A549 (cell line): ENCODE data around the gene KDM4B. TPM values are rescaled to one million over a fixed set of nuclear protein-coding genes. Genes with fewer than 3 reads are reported as not detected.

Source experiments
- ATAC-seq, 2 experiments: fragments of 200-7000 bp in 1 of 2; fragments of >200 bp in 1 of 2; cut with Nextera tagmentation in 1 of 2; cut with Tn5 transposase in 1 of 2; 3 replicates each; pipeline versions ENCODE4 v1.8.0 to v1.9.1; 2018 to 2020; ENCODE audit warnings: mild to moderate bottlenecking in 1 of 2, moderate library complexity in 1 of 2
- CTCF ChIA-PET: fragments of 300-600 bp; sonication (Branson Sonifier 250); formaldehyde crosslinking; extraction: SDS; loops from one replicate; lab custom pipeline; 2021; ENCODE audit warnings: antibody characterized with exemption, inconsistent platforms; lab: Yijun Ruan, JAX
- POLR2A ChIA-PET: fragments of 350-600 bp; formaldehyde crosslinking; extraction: SDS; loops from one replicate; lab custom pipeline; 2021; ENCODE audit warnings: antibody characterized with exemption, inconsistent platforms; lab: Yijun Ruan, JAX
- DNase-seq, 2 experiments: peaks; one replicate each; pipeline versions ENCODE4 v3.0.0 to v3.0.0-alpha.2; 2011 to 2016; ENCODE audit warnings: low read depth in 1 of 2, low spot score in 1 of 2
- FAIRE-seq: peaks from 2 replicates; lab custom pipeline; 2011; peaks lifted over from hg19 to GRCh38; lab: Jason Lieb, UNC
- H3K27ac ChIP-seq, 2 experiments: fragments of >200 bp; sonication (Bioruptor Twin); formaldehyde crosslinking; 3 replicates each; pipeline ENCODE4 v1.5.1; 2016 to 2017
- H3K4me1 ChIP-seq: fragments of >200 bp; sonication (Bioruptor Twin); formaldehyde crosslinking; 3 replicates; pipeline ENCODE4 v1.6.1; 2016
- H3K4me2 ChIP-seq: fragments of >200 bp; sonication (Bioruptor Twin); formaldehyde crosslinking; 3 replicates; pipeline ENCODE4 v1.6.1; 2016
- H3K4me3 ChIP-seq: fragments of >200 bp; sonication (Bioruptor Twin); formaldehyde crosslinking; 3 replicates; pipeline ENCODE4 v1.5.1; 2016
- H3K9me3 ChIP-seq: fragments of >200 bp; sonication (Bioruptor Twin); formaldehyde crosslinking; 3 replicates; pipeline ENCODE4 v1.6.1; 2016
- BHLHE40 ChIP-seq: IDR thresholded peaks from 2 replicates; pipeline ENCODE4 v1.6.1; 2012; ENCODE audit warnings: low read depth, low read length, inconsistent platforms
- CBX2 ChIP-seq: fragments of 200-600 bp; sonication (generic); IDR thresholded peaks from 2 replicates; pipeline ENCODE4 v1.6.1; 2016; ENCODE audit warnings: low read depth, mild to moderate bottlenecking, borderline replicate concordance
- CBX8 ChIP-seq: fragments of 200-600 bp; sonication (generic); IDR thresholded peaks from 2 replicates; pipeline ENCODE4 v1.6.1; 2016
- CEBPB ChIP-seq, 2 experiments: fragments of >200 bp in 1 of 2; sonication (Bioruptor Twin) in 1 of 2; formaldehyde crosslinking in 1 of 2; IDR thresholded peaks; 2 replicates each; pipeline ENCODE4 v1.6.1; 2012 to 2016
- FOXS1 ChIP-seq: fragments of 250-450 bp; sonication (Bioruptor Pico); IDR thresholded peaks from 2 replicates; pipeline ENCODE4 v1.5.0; 2020; ENCODE audit warnings: mild to moderate bottlenecking, moderate library complexity
- GATA3 ChIP-seq: IDR thresholded peaks from 2 replicates; pipeline ENCODE4 v1.6.1; 2012; ENCODE audit warnings: borderline replicate concordance
- HES2 ChIP-seq: fragments of >200 bp; sonication (Bioruptor Twin); formaldehyde crosslinking; IDR thresholded peaks from 2 replicates; pipeline ENCODE4 v1.6.1; 2016
- HEYL ChIP-seq: fragments of 250-450 bp; sonication (Bioruptor Pico); IDR thresholded peaks from 2 replicates; pipeline ENCODE4 v1.8.0; 2021; ENCODE audit warnings: mild to moderate bottlenecking, moderate library complexity
- HOXB5 ChIP-seq: fragments of 250-450 bp; sonication (Bioruptor Pico); IDR thresholded peaks from 2 replicates; pipeline ENCODE4 v1.5.0; 2020; ENCODE audit warnings: mild to moderate bottlenecking, moderate library complexity
- JUN ChIP-seq, 2 experiments: fragments of >200 bp; sonication (Bioruptor Twin); formaldehyde crosslinking; IDR thresholded peaks; 2 replicates in 1 of 2; 3 replicates in 1 of 2; pipeline ENCODE4 v1.6.1; 2016 to 2017
- KDM1A ChIP-seq: fragments of 200-600 bp; sonication (generic); IDR thresholded peaks from 2 replicates; pipeline ENCODE4 v1.6.1; 2016; ENCODE audit warnings: low read depth, mild to moderate bottlenecking
- MAX ChIP-seq: IDR thresholded peaks from 2 replicates; pipeline ENCODE4 v1.6.1; 2012
- NFE2L2 ChIP-seq: fragments of 150-350 bp; conservative IDR thresholded peaks from 2 replicates; pipeline ENCODE4 v1.6.1; 2014; ENCODE audit warnings: low read length
- NPAS2 ChIP-seq: fragments of 250-450 bp; sonication (Bioruptor Pico); IDR thresholded peaks from 2 replicates; pipeline ENCODE4 v1.8.0; 2022; ENCODE audit warnings: mild to moderate bottlenecking, moderate library complexity, borderline replicate concordance
- POLR2A ChIP-seq: IDR thresholded peaks from 2 replicates; pipeline ENCODE4 v1.6.1; 2012; ENCODE audit warnings: mild to moderate bottlenecking, low read length
- POLR2AphosphoS2 ChIP-seq: conservative IDR thresholded peaks from 2 replicates; pipeline ENCODE4 v1.6.1; 2012; ENCODE audit warnings: low read length, improper control_type of control experiment, inconsistent platforms
- RARB ChIP-seq: fragments of 250-450 bp; sonication (Bioruptor Pico); IDR thresholded peaks from 2 replicates; pipeline ENCODE4 v1.8.0; 2021; ENCODE audit warnings: mild to moderate bottlenecking, moderate library complexity
- RCOR1 ChIP-seq: fragments of 150-350 bp; IDR thresholded peaks from 2 replicates; pipeline ENCODE4 v1.6.1; 2014; ENCODE audit warnings: antibody characterized with exemption, low read length, low read depth
- RFX5 ChIP-seq: fragments of 450-650 bp; IDR thresholded peaks from 2 replicates; pipeline ENCODE4 v1.7.1; 2014; ENCODE audit warnings: antibody characterized with exemption, mild to moderate bottlenecking, moderate library complexity
- RNF2 ChIP-seq: fragments of 200-600 bp; sonication (generic); IDR thresholded peaks from 2 replicates; pipeline ENCODE4 v1.6.1; 2016; ENCODE audit warnings: low read depth, mild to moderate bottlenecking, antibody characterized with exemption, moderate library complexity, borderline replicate concordance
- SREBF2 ChIP-seq: fragments of 450-650 bp; IDR thresholded peaks from 2 replicates; pipeline ENCODE4 v1.6.1; 2014; ENCODE audit warnings: mild to moderate bottlenecking, moderate library complexity
- TFCP2L1 ChIP-seq: fragments of 250-450 bp; sonication (Bioruptor Pico); IDR thresholded peaks from 2 replicates; pipeline ENCODE4 v1.5.0; 2021; ENCODE audit warnings: mild to moderate bottlenecking
- TP53 ChIP-seq: fragments of 250-450 bp; sonication (Bioruptor Pico); IDR thresholded peaks from 2 replicates; pipeline ENCODE4 v1.5.0; 2021; ENCODE audit warnings: mild to moderate bottlenecking, moderate library complexity
- USF2 ChIP-seq: fragments of 450-650 bp; IDR thresholded peaks from 2 replicates; pipeline ENCODE4 v1.6.1; 2014; ENCODE audit warnings: antibody characterized with exemption
- ZC3H11A ChIP-seq: fragments of 450-650 bp; IDR thresholded peaks from 2 replicates; pipeline ENCODE4 v1.6.1; 2014; ENCODE audit warnings: antibody characterized with exemption, mild to moderate bottlenecking
- ZFP36 ChIP-seq: fragments of 450-650 bp; IDR thresholded peaks from 2 replicates; pipeline ENCODE4 v1.6.1; 2014; ENCODE audit warnings: borderline replicate concordance; ENCODE audit not compliant: partially characterized antibody
- ZSCAN20 ChIP-seq: fragments of 250-450 bp; sonication (Bioruptor Pico); IDR thresholded peaks from 2 replicates; pipeline ENCODE4 v1.8.0; 2022; ENCODE audit warnings: mild to moderate bottlenecking, moderate library complexity
- WGBS: methylation state at CpG from one replicate; pipeline ENCODE4 v1.1.6; 2017; ENCODE audit errors: missing lambda C conversion rate; 5-methylcytosine and 5-hydroxymethylcytosine counted together
- polyA plus RNA-seq, 4 experiments: library from polyadenylated mRNA; depleted of rRNA in 3 of 4; stranded (reverse); fragments of >200 nt; fragmentation: RNase III in 1 of 4; extraction: RNeasy Plus Mini Kit Qiagen cat#74134 plus additional on column Dnase treatment in 1 of 4; gene quantifications; 2 replicates in 3 of 4; 3 replicates in 1 of 4; pipeline ENCODE4 v1.2.3, GENCODE V29; 2011 to 2017

Gene KDM4B
- polyA plus RNA-seq, 2 of the 4 experiments (the other 2 are of a cell fraction): 3.0 to 4.6 TPM

DNA sequence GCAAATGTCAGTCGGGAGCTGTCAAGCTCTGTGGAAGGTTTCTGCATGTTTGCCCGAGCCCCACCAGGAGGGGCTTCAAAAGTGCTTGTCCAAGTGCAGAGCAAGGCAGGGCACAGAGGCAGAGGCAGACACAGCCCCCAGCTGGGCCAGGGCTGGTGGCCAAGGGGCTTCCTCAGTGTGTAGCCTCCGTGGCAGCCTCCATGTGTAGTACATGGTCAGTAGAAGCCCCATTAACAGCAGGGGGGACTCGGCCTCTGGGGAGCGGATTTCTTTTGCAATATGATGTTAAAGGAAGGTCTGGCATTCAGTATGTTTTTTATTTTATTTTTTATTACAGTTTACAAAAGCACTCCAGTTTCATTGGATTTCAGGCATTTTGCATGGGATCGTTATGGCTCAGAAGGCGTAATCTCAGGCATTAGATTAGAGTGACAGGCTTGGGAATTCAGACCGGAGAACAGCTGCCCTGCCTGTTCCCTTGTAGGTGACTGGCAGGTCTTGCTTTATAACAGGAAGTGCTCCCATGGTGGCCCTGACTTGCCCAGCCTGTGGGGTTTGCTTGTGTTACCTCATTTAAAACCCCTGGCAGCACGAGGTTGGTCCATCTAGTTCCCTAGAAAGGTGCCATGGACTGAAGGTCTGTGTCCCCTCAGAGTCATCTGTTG lies 129.2 kb downstream of the KDM4B start (continued):
- TF ChIP-seq TP53 (CRISPR knock-in tag) (no peak), USF2 (no peak)
- TF ChIP-seq, all 56 proteins: peak for 0

DNA sequence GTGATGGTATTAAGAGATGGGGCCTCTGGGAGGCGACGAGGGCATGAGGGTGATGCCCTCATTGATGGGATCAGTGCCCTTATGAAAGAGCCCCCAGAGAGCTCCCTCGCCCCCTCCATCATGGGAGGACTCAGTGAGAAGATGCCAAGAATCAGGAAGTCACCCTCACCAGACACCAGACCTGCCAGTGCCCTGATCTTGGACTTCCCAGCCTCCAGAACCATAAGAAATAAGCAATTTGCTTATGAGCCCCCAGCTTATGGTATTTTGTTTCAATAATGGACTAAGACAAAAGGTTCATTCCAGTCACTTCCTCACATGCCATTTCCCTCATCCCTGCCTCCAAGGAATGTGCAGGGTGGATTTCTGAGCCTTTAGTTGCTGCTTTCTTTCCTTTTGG lies 129.7 kb downstream of the KDM4B start:
- ATAC-seq (no peak), FAIRE-seq (no peak), DNase-seq (no peak)
- H3K4me1 ChIP-seq: no peaks in the 10 kb centered on the region
- H3K9me3 ChIP-seq: peaks cover 19% of the 10 kb centered on the region
- ChIA-PET CTCF (interaction anchor here (0.6 kb wide), 1 partner anchor 500 kb away, joined by 3 read pairs; no protein-coding TSS in a partner anchor), POLR2A (no interaction called here)
- H3K4me2 ChIP-seq: no peak overlapping the region
- 86% methylated on average over 1 of the region's 3 CpGs for WGBS
- H3K27ac ChIP-seq: no peak overlapping the region
- no peak for TF ChIP-seq POLR2A
- no peak for TF ChIP-seq HOXB5
- H3K4me3 ChIP-seq: no peak overlapping the region

DNA sequence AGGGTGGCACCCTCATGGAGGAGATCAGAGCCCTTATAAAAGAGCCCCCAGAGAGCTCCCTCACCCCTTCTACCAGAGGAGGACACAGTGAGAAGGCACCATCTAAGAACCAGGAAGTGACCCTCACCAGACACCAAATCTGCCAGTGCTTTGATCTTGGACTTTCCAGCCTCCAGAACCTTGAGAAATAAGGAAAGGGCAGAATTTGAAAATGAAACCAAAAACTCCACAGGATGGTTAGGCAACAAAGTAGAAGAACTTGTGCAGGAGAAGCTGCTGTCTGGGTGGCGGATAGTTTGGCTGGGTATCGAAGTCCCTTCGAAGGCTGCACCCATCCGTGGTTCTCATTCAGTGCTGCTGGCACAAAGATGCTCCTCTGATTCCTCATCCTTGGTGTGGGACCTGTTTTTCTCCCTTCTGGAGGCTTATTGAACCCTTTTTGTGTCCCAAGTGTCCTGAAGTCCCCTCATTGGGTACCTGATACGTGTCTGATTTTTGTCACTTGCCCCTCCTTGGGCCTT lies 130.8 kb downstream of the KDM4B start:
- peaks cover 19% of the 10 kb centered on the region for H3K9me3 ChIP-seq
- no peak overlapping the region for H3K27ac ChIP-seq
- no peak overlapping the region for H3K4me3 ChIP-seq
- DNase-seq: no peak
- TF ChIP-seq HEYL: no peak
- no peak for TF ChIP-seq RFX5
- TF ChIP-seq CBX8: no peak
- no peak for TF ChIP-seq TFCP2L1 (CRISPR knock-in tag)
- no peak for TF ChIP-seq KDM1A
- TF ChIP-seq, all 56 proteins: peak for 0
- CTCF ChIA-PET: no interaction called here
- Histone ChIP-seq H3K4me2 (no peak overlapping the region), H3K4me1 (no peaks in the 10 kb centered on the region)
- POLR2A ChIA-PET: no interaction called here
- no peak for FAIRE-seq
- no peak for ATAC-seq
- 96% methylated on average over 5 of the region's 5 CpGs for WGBS

- FAIRE-seq (no peak), DNase-seq (no peak)
Measured at GRCh38 chr19:5101871-5102270, 133.0 kb downstream of the KDM4B start.

More at GRCh38 chr19:5101871-5102270, 133.0 kb downstream of the KDM4B start:
- ChIA-PET CTCF (no interaction called here), POLR2A (no interaction called here)
- WGBS: 96% methylated on average over 17 of the region's 18 CpGs
- H3K27ac ChIP-seq: no peak overlapping the region
- no peak for ATAC-seq
- H3K9me3 ChIP-seq: peaks cover 19% of the 10 kb centered on the region
- TF ChIP-seq ZFP36 (no peak), NFE2L2 (no peak), POLR2AphosphoS2 (no peak), JUN (IDR thresholded peaks at IDR 0.05) (no peak), NPAS2 (CRISPR knock-in tag) (no peak), TFCP2L1 (CRISPR knock-in tag) (no peak), ZC3H11A (no peak), MAX (no peak), RNF2 (no peak), RARB (CRISPR knock-in tag) (no peak), ZSCAN20 (CRISPR knock-in tag) (no peak), BHLHE40 (no peak), CBX2 (no peak), HES2 (no peak), GATA3 (no peak), RCOR1 (no peak), FOXS1 (CRISPR knock-in tag) (no peak), POLR2A (no peak), SREBF2 (no peak), CEBPB (IDR thresholded peaks at IDR 0.05) (no peak)
- H3K4me2 ChIP-seq: no peak overlapping the region
- no peak overlapping the region for H3K4me3 ChIP-seq
- H3K4me1 ChIP-seq: no peaks in the 10 kb centered on the region
